Measurements from ENCODE around the gene NFATC1.

Gene NFATC1

DNA sequence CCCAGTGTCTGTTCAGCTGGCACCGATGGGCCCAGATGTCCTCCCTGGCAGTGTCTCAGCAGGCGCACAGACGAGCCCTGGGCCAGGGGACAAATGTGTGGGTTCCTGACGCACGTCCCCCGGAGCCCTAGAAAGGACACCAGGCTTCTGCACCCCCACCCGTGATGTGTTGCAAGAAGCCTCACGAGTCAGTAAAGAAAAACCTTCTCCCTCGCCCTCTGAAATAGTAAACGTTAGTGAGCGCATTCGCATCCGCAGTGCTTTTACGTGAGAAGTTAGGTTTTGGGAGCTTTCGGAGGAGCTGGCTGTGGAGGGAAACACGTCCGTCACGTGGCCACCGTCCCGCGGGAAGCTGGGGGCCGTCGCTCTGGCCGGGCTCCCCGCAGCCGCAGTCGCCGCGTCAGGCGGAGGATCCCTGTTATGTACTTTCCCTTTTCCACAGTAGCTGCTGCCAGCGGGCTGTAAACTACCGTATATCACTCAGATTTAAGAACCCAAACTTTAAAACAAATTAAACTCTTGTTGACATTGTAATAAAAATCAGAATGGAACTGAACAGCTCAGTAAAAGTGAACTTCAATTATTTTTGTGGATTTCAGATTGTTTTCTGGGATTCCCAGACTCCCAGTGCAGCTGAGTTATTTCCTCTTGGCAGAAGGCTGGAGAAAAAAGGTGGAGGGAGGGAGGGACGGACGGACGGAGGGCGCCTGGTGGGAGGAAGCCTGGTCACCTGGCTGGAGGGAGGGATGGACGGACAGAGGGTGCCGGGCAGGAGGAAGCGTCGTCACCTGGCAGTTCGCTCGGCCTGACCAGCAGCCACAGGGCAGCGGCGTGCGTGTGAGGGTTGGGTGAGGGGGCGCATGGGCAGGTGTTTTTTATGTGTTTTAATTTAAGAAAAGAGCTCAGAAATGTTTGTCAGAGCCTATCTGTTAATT lies 112.1 kb downstream of the NFATC1 start:
- DNase-seq (ENCODE audit: low read depth in 3 of 3), result no peak

DNA sequence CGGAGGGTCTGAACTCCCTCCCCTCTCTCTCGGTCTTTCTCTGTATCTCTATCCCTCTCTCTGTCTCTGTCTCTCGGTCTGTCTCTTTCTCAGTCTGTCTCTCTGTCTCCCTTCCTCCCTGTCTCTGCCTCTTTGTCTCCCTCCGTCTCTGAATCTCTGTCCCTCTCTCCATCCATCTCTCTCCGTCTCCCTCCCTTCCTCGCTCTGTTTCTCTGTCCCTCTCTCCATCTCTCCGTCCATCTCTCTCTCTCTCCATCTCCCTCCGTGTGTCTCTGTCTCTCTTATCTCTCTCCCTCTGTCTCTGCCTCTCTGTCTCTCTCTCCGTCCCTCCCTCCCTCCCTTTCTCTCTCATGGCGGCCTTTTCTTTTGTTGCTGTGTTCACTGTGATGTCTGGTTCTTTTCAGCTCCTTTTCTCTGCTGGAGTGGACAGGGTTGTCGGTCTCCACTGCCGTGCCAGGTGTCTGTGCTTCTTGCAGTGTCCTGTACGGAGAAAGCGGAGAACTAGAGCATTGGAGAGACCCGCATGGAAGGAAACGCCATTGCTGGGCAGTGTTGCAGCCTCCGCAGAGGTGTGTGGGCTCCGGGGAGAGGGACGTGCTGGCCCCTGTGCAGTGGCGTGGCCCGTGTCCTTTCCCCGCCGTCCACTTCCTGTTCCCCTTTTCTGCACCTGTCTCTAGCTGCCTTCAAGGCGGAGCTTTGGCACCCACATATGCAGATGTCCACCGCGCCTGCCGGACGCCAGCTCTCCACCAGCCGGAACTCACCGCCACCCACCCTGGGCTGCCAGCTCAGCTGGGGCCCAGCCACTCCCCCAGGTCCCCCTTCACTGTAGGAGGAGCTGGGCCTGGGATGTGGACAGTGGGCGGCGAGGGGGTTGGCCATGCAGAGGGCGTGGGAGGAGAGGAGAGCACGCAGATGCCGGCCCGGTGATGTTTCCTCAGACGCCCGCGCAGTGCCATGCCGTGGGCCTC lies 113.1 kb downstream of the NFATC1 start:
- DNase-seq (ENCODE audit: low read depth in 3 of 3), result no peak

- DNase-seq (ENCODE audit: low read depth in 3 of 3), result no peak
Measured at GRCh38 chr18:79509536-79509930, 113.8 kb downstream of the NFATC1 start.

DNA sequence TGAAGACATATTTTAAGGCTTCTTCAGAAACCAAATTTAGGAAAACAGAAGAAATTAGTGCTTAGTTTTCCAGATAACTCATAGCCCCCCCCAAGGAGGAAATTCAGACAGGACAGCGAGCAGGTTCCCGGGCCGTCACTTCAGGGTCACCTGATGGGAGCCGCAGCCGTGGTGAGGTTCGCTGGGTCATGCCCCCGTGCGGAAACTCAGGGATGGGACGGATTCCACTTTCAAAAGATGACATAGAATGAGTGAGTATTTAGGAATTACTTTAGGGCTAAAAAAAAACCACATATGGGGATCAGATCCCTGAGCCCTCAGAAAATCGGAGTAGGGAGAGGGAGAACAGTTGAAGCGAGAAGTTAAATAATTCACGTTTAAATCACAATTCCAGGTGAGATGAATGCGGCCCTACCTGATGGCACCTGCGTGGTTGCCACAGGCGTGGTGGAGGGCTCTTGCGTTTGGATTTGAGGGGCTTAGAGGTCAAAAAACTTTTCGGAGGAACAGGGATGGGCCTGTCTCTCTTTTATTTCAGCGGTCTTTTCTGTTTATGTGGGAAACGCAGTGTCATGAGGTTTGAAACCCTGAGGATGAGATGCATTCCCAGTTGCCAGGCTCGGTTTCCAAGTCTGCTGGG lies 114.4 kb downstream of the NFATC1 start:
- no peak for DNase-seq (ENCODE audit: low read depth in 3 of 3)

- DNase-seq (ENCODE audit: low read depth in 3 of 3), result no peak
Measured at GRCh38 chr18:79510731-79511241, 115.1 kb downstream of the NFATC1 start.

- DNase-seq (ENCODE audit: low read depth in 3 of 3), result no peak
Measured at GRCh38 chr18:79511271-79511670, 115.5 kb downstream of the NFATC1 start.

DNA sequence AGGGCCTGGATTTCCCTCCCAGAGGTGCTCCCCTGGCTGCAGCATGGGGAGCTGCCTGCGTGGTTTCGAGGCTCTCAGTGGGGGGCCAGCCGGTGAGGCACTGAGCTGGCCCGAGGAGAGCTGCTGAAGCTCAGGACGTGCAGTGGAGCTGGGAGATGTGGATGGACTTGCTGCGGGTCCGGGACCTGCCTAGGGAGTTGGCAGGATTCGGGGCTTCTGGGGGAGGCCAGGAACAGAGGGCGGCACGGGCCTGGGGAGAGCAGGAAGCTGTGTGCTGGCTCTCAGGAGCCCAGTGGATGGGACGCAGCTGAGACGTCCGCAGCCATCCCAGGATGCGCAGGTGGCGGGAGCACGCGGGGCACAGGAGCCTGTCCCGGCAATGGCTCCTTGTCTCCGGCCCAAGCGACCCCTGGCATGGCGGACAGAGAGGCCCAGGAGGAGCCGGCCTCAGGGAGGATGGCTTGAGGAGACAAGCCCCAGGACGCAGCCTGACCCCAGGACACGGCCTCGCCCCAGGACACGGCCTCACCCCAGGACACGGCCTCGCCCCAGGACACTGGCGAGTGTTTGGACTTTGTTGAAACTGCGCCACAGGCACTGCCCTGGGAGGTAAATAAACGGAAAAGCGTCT lies 116.1 kb downstream of the NFATC1 start:
- no peak for DNase-seq (ENCODE audit: low read depth in 3 of 3)

- DNase-seq (ENCODE audit: low read depth in 3 of 3), result no peak
Measured at GRCh38 chr18:79512461-79513380, 117.0 kb downstream of the NFATC1 start.

GRCh38 chr18:79513381-79514081 lies 117.8 kb downstream of the NFATC1 start:
- DNase-seq (ENCODE audit: low read depth in 3 of 3), result no peak

DNA sequence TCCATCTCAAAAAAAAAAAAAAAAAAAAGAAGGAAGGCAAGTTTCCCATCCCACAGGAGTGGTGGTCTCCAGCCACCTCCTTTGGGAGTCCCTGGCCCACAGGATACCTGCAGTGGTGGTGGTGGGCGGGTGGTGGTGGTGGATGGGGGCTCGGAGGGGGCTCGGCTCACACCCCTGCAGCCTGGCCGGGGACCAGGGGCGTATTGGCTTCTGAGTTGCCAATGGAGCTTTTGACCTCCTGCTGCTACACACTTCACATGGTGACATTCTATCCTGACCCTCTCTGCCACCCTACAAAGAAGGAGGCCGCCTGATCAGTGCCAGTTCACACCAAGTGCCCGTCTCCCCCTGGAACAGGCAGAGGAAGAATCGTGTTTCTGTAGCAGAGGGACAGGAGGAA lies 119.6 kb downstream of the NFATC1 start:
- no peak for DNase-seq (ENCODE audit: low read depth in 3 of 3)

GRCh38 chr18:79515944-79516351 lies 120.2 kb downstream of the NFATC1 start:
- DNase-seq (ENCODE audit: low read depth in 3 of 3), result no peak

GRCh38 chr18:79516441-79516931 lies 120.8 kb downstream of the NFATC1 start:
- DNase-seq (ENCODE audit: low read depth in 3 of 3), result no peak

- no peak for DNase-seq (ENCODE audit: low read depth in 3 of 3)
Measured at GRCh38 chr18:79517341-79517740, 121.6 kb downstream of the NFATC1 start.

- no peak for DNase-seq (ENCODE audit: low read depth in 3 of 3)
Measured at GRCh38 chr18:79518028-79518682, 122.4 kb downstream of the NFATC1 start.

- DNase-seq (ENCODE audit: low read depth in 3 of 3), result no peak
Measured at GRCh38 chr18:79518683-79519128, 123.0 kb downstream of the NFATC1 start.

- peak in 1 of 3 donors; percentile 61 for DNase-seq (ENCODE audit: low read depth in 3 of 3)
Measured at GRCh38 chr18:79519751-79520477, 124.2 kb downstream of the NFATC1 start.

GRCh38 chr18:79520478-79521390 lies 125.0 kb downstream of the NFATC1 start:
- no peak for DNase-seq (ENCODE audit: low read depth in 3 of 3)

Measured in stimulated activated CD4-positive, alpha-beta T cell treated with anti-CD3 and anti-CD28 coated beads, TNF-alpha, amount 100 ng/mL, for 48 hours (primary cell).